ENCODE measurements around the gene LRCOL1.

Gene LRCOL1

GRCh38 chr12:132572801-132573760, 37.3 kb downstream of the LRCOL1 start:
- Histone ChIP-seq H2BK15ac (ENCODE audit: low read length) (no peak overlapping the region), H3K4me1 (ENCODE audit: control insufficient read depth in 2 of 2, insufficient read depth in 1 of 2, low read depth in 1 of 2, low read length in 2 of 2) (no peaks in the 10 kb centered on the region), H3K4me3 (ENCODE audit: low read length in 2 of 2) (peak overlapping the region in 1 of 2 donors; percentile 47), H2BK120ac (ENCODE audit: low read depth, low read length) (no peak overlapping the region), H3K79me1 (ENCODE audit: low read depth, low read length) (peaks cover 15% of the 10 kb centered on the region), H3K9me3 (replicated peaks in 1 of 2; ENCODE audit: control insufficient read depth in 2 of 2, insufficient read depth in 1 of 2, low read depth in 1 of 2, low read length in 2 of 2) (no peaks in the 10 kb centered on the region), H2AFZ (ENCODE audit: low read length) (no peak overlapping the region), H3K4ac (ENCODE audit: low read length) (no peak overlapping the region), H2BK12ac (ENCODE audit: low read length) (no peak overlapping the region), H2BK5ac (ENCODE audit: low read length) (peak overlapping the region; percentile 24), H3K9ac (ENCODE audit: low read depth, low read length, poor library complexity) (no peak overlapping the region), H3K4me2 (ENCODE audit: insufficient read depth, low read length, poor library complexity, severe bottlenecking) (no peak overlapping the region), H3K27ac (replicated peaks; ENCODE audit: low read length) (no peak overlapping the region), H3K23ac (ENCODE audit: low read depth, low read length, poor library complexity) (peak overlapping the region; percentile 31), H3K27me3 (ENCODE audit: control insufficient read depth in 3 of 3, insufficient read depth in 3 of 3, low read depth in 1 of 3, low read length in 3 of 3) (no peaks in the 10 kb centered on the region), H4K8ac (ENCODE audit: low read depth, low read length) (peak overlapping the region; percentile 82), H4K91ac (ENCODE audit: low read depth, low read length, poor library complexity) (no peak overlapping the region), H2AK5ac (ENCODE audit: low read depth, low read length) (no peak overlapping the region), H3K36me3 (replicated peaks in 1 of 2; ENCODE audit: control insufficient read depth in 2 of 2, insufficient read depth in 2 of 2, low read length in 2 of 2) (peaks cover 38 to 84% of the 10 kb centered on the region in 2 donors), H3K18ac (ENCODE audit: low read length) (peak overlapping the region; percentile 38), H3K14ac (ENCODE audit: low read length) (peak overlapping the region; percentile 56)
- no peak for DNase-seq (ENCODE audit: low spot score)
- WGBS, 2 donors (ENCODE audit: extremely low coverage in 2 of 2, insufficient read length in 2 of 2, insufficient replicate concordance in 1 of 2) = no CpG with 5 or more reads among the region's 36 CpGs

DNA sequence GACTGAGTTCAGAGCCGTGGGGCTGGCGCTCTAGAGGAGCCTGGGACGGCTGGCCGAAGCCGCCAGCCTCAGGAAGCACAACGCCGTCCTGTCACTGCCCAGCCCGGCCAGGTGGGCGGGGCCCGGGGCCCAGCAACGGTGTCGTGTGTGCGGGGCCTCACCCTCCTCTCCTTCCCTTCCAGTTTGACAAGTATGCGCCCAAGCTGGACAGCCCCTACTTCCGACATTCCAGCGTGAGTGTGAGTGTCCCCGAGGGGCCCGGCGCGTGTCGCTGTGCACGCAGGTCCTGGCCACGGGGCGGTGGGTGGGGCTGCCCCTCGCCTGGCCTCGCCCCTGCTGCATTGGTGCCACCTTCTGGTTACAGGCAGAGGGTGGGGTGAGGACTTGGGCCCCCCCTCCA, 38.3 kb downstream of the LRCOL1 start:
- Histone ChIP-seq H3K27me3 (ENCODE audit: control insufficient read depth in 3 of 3, insufficient read depth in 3 of 3, low read depth in 1 of 3, low read length in 3 of 3) (no peaks in the 10 kb centered on the region), H3K23ac (ENCODE audit: low read depth, low read length, poor library complexity) (peak overlapping the region; percentile 73), H2BK5ac (ENCODE audit: low read length) (no peak overlapping the region), H3K14ac (ENCODE audit: low read length) (peak overlapping the region; percentile 21), H2BK15ac (ENCODE audit: low read length) (no peak overlapping the region), H3K18ac (ENCODE audit: low read length) (no peak overlapping the region), H4K91ac (ENCODE audit: low read depth, low read length, poor library complexity) (no peak overlapping the region), H4K8ac (ENCODE audit: low read depth, low read length) (peak overlapping the region; percentile 82), H3K4me3 (ENCODE audit: low read length in 2 of 2) (no peak overlapping the region), H3K9me3 (replicated peaks in 1 of 2; ENCODE audit: control insufficient read depth in 2 of 2, insufficient read depth in 1 of 2, low read depth in 1 of 2, low read length in 2 of 2) (no peaks in the 10 kb centered on the region), H2BK120ac (ENCODE audit: low read depth, low read length) (no peak overlapping the region), H2BK12ac (ENCODE audit: low read length) (peak overlapping the region; percentile 41), H3K4ac (ENCODE audit: low read length) (no peak overlapping the region), H2AFZ (ENCODE audit: low read length) (no peak overlapping the region), H3K9ac (ENCODE audit: low read depth, low read length, poor library complexity) (peak overlapping the region; percentile 60), H3K79me1 (ENCODE audit: low read depth, low read length) (peaks cover 22% of the 10 kb centered on the region), H2AK5ac (ENCODE audit: low read depth, low read length) (no peak overlapping the region), H3K36me3 (replicated peaks in 1 of 2; ENCODE audit: control insufficient read depth in 2 of 2, insufficient read depth in 2 of 2, low read length in 2 of 2) (peaks cover 38 to 84% of the 10 kb centered on the region in 2 donors), H3K4me1 (ENCODE audit: control insufficient read depth in 2 of 2, insufficient read depth in 1 of 2, low read depth in 1 of 2, low read length in 2 of 2) (no peaks in the 10 kb centered on the region), H3K4me2 (ENCODE audit: insufficient read depth, low read length, poor library complexity, severe bottlenecking) (no peak overlapping the region), H3K27ac (replicated peaks; ENCODE audit: low read length) (no peak overlapping the region)
- no peak for DNase-seq (ENCODE audit: low spot score)
- WGBS, 2 donors (ENCODE audit: extremely low coverage in 2 of 2, insufficient read length in 2 of 2, insufficient replicate concordance in 1 of 2) = no CpG with 5 or more reads among the region's 26 CpGs

- no peaks in the 10 kb centered on the region for H3K4me1 ChIP-seq (ENCODE audit: control insufficient read depth in 2 of 2, insufficient read depth in 1 of 2, low read depth in 1 of 2, low read length in 2 of 2)
- H2BK120ac ChIP-seq (ENCODE audit: low read depth, low read length) = no peak overlapping the region
- H2AFZ ChIP-seq (ENCODE audit: low read length) = no peak overlapping the region
- DNase-seq (ENCODE audit: low spot score) = no peak
- no peak overlapping the region for H3K4me2 ChIP-seq (ENCODE audit: insufficient read depth, low read length, poor library complexity, severe bottlenecking)
- WGBS, 2 donors (ENCODE audit: extremely low coverage in 2 of 2, insufficient read length in 2 of 2, insufficient replicate concordance in 1 of 2) = no CpG with 5 or more reads among the region's 20 CpGs
- no peaks in the 10 kb centered on the region for H3K9me3 ChIP-seq (replicated peaks in 1 of 2; ENCODE audit: control insufficient read depth in 2 of 2, insufficient read depth in 1 of 2, low read depth in 1 of 2, low read length in 2 of 2)
- no peak overlapping the region for H3K27ac ChIP-seq (replicated peaks; ENCODE audit: low read length)
- no peak overlapping the region for H3K14ac ChIP-seq (ENCODE audit: low read length)
- peak overlapping the region; percentile 41 for H2BK12ac ChIP-seq (ENCODE audit: low read length)
- H2BK15ac ChIP-seq (ENCODE audit: low read length) = no peak overlapping the region
- H3K4me3 ChIP-seq (ENCODE audit: low read length in 2 of 2) = no peak overlapping the region
- no peaks in the 10 kb centered on the region for H3K27me3 ChIP-seq (ENCODE audit: control insufficient read depth in 3 of 3, insufficient read depth in 3 of 3, low read depth in 1 of 3, low read length in 3 of 3)
- H3K23ac ChIP-seq (ENCODE audit: low read depth, low read length, poor library complexity) = peak overlapping the region; percentile 73
- no peak overlapping the region for H4K91ac ChIP-seq (ENCODE audit: low read depth, low read length, poor library complexity)
- H3K9ac ChIP-seq (ENCODE audit: low read depth, low read length, poor library complexity) = no peak overlapping the region
- no peak overlapping the region for H4K8ac ChIP-seq (ENCODE audit: low read depth, low read length)
- H2AK5ac ChIP-seq (ENCODE audit: low read depth, low read length) = no peak overlapping the region
- no peak overlapping the region for H2BK5ac ChIP-seq (ENCODE audit: low read length)
- H3K4ac ChIP-seq (ENCODE audit: low read length) = no peak overlapping the region
- H3K18ac ChIP-seq (ENCODE audit: low read length) = no peak overlapping the region
- H3K79me1 ChIP-seq (ENCODE audit: low read depth, low read length) = peaks cover 26% of the 10 kb centered on the region
- H3K36me3 ChIP-seq (replicated peaks in 1 of 2; ENCODE audit: control insufficient read depth in 2 of 2, insufficient read depth in 2 of 2, low read length in 2 of 2) = peaks cover 34 to 83% of the 10 kb centered on the region in 2 donors
Observed at GRCh38 chr12:132571598-132571997, 38.8 kb downstream of the LRCOL1 start.

DNA sequence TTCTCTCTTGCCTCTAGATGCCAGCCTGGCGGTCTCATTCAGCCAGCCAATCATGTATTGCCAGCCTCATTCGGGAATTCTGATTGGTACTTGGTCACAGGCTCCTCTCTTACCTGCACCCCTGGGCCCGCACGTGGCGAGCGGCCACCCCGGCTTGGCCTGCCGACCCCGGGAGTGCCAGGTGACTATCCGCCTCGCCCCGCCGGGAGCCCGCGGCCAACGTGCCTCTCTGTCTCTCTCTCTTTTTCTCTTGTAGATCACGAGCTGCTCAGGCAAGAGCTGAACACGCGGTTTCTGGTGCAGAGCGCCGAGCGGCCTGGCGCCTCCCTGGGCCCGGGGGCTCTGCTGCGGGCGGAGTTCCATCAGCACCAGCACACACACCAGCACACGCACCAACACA, 39.3 kb downstream of the LRCOL1 start:
- H3K18ac ChIP-seq (ENCODE audit: low read length) = no peak overlapping the region
- H3K4ac ChIP-seq (ENCODE audit: low read length) = no peak overlapping the region
- H3K27ac ChIP-seq (replicated peaks; ENCODE audit: low read length) = no peak overlapping the region
- H3K14ac ChIP-seq (ENCODE audit: low read length) = no peak overlapping the region
- H3K27me3 ChIP-seq (ENCODE audit: control insufficient read depth in 3 of 3, insufficient read depth in 3 of 3, low read depth in 1 of 3, low read length in 3 of 3) = no peaks in the 10 kb centered on the region
- H2AFZ ChIP-seq (ENCODE audit: low read length) = no peak overlapping the region
- H3K4me3 ChIP-seq (ENCODE audit: low read length in 2 of 2) = no peak overlapping the region
- H2BK12ac ChIP-seq (ENCODE audit: low read length) = peak overlapping the region; percentile 58
- peaks cover 31 to 80% of the 10 kb centered on the region in 2 donors for H3K36me3 ChIP-seq (replicated peaks in 1 of 2; ENCODE audit: control insufficient read depth in 2 of 2, insufficient read depth in 2 of 2, low read length in 2 of 2)
- no peaks in the 10 kb centered on the region for H3K9me3 ChIP-seq (replicated peaks in 1 of 2; ENCODE audit: control insufficient read depth in 2 of 2, insufficient read depth in 1 of 2, low read depth in 1 of 2, low read length in 2 of 2)
- no peak for DNase-seq (ENCODE audit: low spot score)
- no peaks in the 10 kb centered on the region for H3K4me1 ChIP-seq (ENCODE audit: control insufficient read depth in 2 of 2, insufficient read depth in 1 of 2, low read depth in 1 of 2, low read length in 2 of 2)
- no peak overlapping the region for H2BK15ac ChIP-seq (ENCODE audit: low read length)
- H4K8ac ChIP-seq (ENCODE audit: low read depth, low read length) = no peak overlapping the region
- peaks cover 28% of the 10 kb centered on the region for H3K79me1 ChIP-seq (ENCODE audit: low read depth, low read length)
- no peak overlapping the region for H3K23ac ChIP-seq (ENCODE audit: low read depth, low read length, poor library complexity)
- no CpG with 5 or more reads among the region's 27 CpGs for WGBS, 2 donors (ENCODE audit: extremely low coverage in 2 of 2, insufficient read length in 2 of 2, insufficient replicate concordance in 1 of 2)
- H3K9ac ChIP-seq (ENCODE audit: low read depth, low read length, poor library complexity) = no peak overlapping the region
- H4K91ac ChIP-seq (ENCODE audit: low read depth, low read length, poor library complexity) = no peak overlapping the region
- no peak overlapping the region for H2AK5ac ChIP-seq (ENCODE audit: low read depth, low read length)
- no peak overlapping the region for H2BK5ac ChIP-seq (ENCODE audit: low read length)
- H2BK120ac ChIP-seq (ENCODE audit: low read depth, low read length) = no peak overlapping the region
- H3K4me2 ChIP-seq (ENCODE audit: insufficient read depth, low read length, poor library complexity, severe bottlenecking) = no peak overlapping the region
